ENCODE results near the gene MTSS2.

The MTSS2 gene, protein sequence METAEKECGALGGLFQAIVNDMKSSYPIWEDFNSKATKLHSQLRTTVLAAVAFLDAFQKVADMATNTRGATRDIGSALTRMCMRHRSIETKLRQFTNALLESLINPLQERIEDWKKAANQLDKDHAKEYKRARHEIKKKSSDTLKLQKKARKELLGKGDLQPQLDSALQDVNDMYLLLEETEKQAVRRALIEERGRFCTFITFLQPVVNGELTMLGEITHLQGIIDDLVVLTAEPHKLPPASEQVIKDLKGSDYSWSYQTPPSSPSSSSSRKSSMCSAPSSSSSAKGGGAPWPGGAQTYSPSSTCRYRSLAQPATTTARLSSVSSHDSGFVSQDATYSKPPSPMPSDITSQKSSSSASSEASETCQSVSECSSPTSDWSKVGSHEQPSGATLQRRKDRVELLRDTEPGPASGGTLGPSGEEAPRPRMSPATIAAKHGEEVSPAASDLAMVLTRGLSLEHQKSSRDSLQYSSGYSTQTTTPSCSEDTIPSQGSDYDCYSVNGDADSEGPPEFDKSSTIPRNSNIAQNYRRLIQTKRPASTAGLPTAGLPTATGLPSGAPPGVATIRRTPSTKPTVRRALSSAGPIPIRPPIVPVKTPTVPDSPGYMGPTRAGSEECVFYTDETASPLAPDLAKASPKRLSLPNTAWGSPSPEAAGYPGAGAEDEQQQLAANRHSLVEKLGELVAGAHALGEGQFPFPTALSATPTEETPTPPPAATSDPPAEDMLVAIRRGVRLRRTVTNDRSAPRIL

DNA sequence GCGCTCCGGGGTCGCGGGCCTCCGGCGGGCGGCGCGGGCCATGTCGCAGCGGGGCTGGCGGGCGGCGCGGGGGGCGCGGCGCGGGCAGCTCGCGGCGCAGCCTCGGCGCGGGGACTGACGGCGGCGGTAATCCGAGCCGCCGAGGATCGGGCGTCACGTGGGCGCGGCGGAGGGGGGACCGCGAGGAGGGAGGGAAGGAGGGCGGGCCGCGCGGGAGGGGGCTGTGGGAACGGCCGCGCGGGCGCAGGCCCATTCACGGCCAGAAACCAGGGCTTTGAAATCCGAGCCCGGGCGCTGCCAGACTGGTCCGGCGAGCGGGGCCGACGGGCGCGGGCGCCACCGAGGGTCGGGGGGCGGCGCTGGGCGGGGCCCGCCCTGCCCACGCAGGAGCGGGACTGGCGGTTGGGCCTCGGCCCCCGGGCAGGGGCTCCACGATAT lies at the start of gene MTSS2:
Gene MTSS2 (minus strand): TSS at position 116 of the 438 bp plus-strand sequence. CDS start 262 bp downstream, outside the sequence.
- DNase-seq: no peak

DNA sequence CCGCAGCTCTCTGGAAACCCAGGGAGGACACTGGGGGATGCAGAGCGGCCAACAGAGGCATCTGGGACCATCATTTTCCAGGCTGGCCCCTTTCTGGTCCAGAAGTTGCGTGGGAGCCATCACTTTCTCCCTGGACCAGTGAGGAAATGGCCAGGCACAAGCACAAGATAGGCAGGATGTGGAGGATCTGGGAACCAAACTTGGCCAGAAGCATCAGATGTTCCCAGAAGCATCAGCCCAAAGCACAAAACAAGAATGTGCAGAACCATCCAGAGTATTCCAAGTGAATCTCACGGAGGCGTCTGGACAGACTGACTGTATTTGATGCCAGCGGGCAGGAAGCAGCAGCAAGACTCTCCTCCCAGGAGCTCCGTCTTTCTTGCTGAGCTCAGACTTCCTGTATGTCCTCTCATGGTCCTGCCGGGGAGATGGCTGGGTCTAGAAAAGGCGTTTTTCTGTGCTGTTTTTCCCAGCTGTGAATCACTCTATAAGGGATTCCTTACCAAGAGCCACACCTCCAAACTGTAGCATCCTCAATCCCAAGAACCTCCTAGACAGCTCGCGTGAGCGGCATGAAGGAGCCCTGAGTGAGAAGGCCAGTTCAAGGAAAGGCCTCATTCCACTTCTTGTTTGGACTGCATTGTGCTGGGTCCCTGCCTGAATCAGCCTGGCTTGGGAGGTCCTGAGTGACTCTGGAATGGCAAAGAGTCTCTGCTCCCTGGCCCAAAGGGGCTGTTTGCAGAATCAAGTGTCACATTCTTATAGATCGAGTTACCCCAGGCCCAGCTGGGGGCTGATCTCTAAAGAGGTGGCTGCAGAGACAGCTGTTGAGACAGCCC lies 49.5 kb upstream of the MTSS2 start:
- no peak for DNase-seq

DNA sequence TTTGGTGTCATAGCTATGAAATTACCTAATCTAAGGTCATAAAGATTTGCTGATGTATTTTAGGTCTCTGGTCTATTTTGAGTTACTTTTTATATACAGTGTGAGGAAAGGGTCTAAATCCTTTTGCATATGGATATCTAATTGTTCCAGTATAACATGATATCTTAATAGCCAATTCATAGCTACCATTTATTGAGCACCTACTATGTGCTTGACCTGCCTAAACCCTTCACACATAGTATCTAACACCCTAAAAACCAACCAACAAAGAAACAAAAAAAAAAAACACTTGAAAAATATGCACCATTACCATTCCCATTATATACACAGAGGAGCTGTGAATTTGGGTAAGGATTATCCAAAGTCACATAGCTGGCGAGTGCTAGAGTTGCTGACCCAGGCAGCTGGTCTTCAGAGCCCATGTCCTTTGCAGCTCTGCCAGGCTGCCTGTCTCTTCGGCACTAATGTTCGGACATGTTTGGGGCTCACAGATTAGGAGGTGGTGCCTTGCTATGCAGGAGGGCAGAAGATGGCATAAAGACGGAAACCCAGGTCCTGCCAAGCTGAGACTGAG lies 48.8 kb upstream of the MTSS2 start:
- no peak for DNase-seq

DNA sequence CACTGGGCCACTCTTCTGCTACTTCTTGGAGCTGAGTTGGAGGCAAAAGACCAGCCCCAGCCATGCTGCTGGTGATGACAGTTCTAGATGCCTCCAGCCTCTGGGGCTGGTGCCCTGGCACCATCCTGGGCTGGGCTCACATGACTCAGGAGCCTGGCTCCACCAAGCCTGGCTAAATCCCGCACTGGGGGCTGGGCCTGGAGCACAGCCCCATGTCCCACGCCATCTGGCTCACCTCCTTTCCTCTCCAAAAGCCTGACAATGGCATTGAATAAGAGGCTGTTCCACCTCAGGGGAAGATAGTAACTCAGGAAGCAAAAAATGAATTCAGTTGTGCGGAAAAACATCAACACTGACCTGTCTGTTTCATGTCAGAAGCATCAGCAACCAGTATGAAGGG lies 45.1 kb upstream of the MTSS2 start:
- no peak for DNase-seq

DNA sequence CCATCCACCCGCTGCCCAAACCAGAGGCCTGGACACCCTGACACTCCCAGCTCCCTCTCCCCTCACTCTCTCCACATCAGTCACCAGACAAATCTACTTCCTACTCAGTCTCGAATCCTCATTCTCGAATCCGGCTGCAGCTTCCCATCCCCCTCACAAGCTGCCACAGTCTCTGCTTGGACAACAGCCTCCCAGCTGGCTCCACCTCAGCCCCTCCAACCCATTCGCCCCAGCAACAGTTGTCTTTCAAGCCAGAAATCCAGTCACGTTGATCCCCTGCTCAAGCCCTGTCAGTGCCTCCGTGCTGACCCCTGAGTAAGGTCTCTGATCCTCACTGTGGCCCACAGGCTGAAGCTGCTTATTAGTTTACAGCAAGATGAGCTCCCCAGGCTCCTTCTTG lies 44.2 kb upstream of the MTSS2 start:
- no peak for DNase-seq

DNA sequence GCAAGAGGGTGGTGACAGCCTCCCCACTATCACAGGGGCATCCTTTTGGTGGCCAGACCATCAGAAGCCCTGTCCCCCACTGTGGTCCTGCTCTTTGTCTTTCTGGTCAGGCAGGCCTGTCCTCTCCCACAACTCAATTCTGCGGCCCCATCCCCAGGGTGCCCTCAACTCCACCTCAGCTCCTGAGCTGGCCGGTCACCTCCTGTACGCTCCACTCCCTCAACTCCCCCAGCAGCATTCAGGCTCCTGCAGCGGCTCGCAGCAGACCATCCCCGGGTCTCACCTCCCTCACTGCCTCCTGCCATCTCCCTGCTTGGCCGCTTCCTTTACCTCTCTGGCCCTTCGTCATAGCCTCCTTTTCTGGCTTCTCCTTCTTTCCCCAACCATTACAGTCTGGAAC lies 43.4 kb upstream of the MTSS2 start:
- DNase-seq: no peak

DNA sequence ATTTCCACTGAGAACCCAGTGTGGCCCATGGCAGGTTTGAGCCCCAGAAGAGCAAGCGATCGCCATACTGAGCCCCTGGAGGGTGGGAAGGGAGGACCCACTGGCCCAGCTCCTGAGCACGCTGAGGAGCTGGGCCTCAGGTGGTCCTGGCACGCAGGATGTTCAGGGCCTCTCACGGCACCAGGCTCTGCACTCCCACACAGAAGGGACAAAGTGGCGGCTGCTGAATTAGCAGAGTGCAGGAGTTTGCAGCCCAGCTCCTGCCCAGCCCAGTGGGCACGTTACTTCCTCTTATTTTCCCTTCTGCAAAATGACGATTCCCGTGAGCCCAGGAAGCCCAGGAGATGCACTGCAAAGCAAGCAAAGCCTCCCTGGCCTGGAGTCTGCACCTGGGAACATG lies 42.3 kb upstream of the MTSS2 start:
- no peak for DNase-seq

DNA sequence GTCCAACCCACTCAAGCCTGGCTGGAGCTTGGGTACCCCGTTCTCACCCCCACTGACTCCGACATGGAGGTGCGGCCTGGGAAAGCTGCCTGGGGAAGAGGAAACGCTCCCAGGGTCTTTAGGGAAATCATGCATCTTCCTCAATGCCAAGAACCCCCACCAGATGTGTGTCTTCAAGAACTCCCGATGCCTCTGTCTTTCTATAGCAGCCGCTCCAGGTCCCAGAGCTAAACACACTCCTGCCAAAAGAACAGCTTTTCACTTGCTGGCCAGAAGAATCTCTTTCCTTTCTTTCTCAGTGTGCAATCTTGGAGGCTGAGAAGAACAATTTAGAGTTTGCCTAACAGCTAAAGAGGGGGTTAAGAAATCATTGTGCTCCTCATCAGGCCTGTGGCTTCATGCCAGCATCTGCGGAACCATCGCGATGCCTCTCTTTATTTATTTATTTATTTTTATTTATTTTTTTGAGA lies 41.1 kb upstream of the MTSS2 start:
- no peak for DNase-seq

DNA sequence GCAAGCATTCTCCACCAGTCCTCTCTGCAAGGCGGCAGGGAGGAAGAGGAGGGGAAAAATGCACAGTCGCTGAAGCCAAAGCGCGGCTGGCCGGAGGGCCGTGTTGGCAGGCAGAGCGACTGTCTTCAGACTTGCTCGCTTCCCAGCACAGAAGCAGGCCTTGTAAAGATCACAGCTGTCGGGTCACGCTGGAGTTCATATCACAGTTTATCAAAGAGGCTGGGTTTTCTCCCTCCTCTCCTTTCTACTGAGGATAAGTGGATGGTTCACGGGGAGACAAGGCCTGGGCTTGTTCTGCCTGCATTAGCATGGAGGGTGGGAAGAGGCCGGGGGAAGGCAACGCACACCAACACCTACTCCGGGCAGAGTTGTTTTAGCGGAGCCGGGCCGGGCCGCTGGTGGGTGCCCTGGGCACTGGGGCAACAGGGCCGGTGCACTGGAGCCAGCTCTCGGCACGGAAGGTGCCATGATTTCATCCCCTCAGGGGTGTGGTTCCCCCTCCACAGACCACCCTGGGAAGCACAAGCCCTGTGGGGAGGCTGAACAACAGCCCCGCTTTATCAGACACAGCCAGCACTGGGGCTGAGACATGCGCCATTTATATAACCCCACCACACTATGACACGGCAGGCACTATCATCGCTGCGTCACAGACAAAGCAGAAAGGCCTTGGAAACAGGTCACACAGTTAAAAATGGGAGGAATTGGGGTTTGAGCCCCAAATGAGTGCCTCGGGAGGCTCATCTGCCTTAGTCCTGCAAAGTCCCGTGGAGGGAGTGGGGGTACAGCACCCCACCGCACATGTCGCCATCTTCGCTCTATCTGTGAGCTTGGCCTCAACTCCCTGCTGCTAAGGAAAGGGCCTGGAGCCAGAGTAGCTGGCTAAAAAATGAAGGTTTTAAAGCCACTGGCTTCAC lies 40.3 kb upstream of the MTSS2 start:
- DNase-seq: no peak

DNA sequence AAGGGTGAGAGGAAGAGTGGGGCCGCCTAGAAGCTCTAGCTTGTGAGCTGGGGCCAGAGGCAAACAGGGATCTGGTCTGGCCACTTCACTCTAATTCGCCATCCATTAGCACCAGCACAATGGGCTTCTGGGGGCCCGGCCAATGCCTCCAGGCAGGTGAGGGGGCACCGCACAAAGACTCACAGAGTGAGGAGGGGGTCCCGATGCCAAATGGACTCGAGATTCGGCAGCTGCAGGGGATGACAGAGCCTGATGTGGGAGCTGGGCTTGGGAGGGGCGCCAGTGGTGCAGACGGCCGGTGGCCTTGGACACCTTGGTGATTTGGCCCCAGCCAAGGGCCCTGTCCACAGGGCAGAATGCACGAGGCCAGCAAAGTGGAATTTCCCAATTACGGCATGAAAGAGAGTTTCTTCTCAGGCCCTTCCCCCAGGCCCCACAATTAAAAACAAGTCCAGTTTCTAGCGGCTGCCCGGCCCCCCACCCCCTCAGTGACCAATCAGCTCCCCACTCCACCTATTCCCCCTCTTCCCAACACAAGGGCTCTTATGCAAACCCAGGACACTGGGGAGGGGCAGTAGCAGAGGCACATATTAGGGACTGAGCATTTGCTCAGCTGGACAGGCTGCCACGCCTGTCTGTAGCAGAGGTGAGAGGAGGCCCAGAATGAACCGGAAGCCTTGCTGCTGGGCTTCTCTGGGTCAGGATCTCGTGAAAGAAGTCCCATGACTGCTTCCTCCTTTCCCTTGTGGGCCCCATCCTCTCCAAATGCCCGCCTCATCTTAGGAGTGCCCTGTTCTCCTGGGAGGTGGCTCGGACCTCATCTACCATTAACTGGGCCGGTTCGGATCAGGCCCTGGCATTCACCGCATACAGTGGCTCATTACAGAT lies 39.4 kb upstream of the MTSS2 start:
- no peak for DNase-seq

DNA sequence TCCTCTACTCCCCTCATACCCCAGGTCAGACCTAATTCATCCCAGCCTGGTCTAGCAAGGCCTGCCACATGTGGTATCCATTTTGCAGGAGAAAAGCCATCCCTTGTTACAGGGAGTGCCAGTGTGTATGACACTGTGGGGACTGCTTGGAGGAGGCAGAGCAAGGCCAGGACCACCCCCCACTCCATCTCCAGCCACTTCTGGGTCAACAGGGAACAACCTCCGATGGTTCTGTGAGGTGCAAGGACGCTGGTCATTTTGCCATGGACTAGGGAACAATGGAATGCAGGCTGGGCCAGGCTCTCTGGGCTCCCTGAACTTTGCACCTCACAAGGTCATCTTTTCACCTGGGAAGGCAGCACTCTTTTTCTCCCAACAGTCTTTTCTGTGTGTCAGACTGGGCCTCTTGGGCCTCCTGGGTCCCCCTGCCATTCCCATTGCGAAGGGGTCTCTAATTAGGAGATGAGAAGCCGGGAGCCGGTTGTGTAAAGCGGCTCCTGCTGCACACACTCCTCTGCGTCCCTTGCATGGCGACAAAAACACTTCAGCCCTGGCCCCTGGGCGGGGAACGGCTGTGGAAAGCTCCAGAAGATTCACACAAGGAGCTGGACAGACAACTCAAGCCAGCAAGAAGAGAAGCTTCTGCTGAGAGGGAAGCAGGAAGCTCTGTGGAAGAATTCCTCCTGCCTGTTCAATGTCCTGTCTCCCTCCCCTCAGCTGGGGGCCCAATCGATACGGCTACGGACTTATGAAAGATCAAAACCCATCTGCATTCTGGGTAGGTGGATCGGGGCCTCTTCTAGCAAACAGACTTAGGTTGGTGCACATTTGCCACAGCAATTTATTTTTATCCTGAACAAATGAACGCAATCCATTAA lies 38.5 kb upstream of the MTSS2 start:
- no peak for DNase-seq

DNA sequence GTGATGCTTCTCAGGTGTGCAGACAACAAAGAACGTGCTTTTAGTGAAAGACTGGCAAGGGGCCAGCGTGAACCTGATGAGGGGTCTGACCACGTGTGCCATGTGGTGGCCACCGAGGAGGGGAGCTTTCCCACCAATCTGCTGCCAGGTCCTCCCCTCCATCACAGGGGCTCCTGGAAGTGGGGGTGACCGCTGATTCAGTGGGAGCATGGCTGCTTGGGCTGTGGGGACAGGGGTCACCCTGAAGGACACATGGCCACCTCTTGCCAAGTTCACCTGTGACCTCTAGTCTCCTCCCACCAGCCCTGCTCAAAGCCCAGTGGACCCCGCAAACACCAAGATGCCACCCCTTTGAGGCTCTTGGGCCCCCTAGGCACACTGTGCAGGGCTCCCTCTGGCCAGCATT lies 37.9 kb upstream of the MTSS2 start:
- no peak for DNase-seq

DNA sequence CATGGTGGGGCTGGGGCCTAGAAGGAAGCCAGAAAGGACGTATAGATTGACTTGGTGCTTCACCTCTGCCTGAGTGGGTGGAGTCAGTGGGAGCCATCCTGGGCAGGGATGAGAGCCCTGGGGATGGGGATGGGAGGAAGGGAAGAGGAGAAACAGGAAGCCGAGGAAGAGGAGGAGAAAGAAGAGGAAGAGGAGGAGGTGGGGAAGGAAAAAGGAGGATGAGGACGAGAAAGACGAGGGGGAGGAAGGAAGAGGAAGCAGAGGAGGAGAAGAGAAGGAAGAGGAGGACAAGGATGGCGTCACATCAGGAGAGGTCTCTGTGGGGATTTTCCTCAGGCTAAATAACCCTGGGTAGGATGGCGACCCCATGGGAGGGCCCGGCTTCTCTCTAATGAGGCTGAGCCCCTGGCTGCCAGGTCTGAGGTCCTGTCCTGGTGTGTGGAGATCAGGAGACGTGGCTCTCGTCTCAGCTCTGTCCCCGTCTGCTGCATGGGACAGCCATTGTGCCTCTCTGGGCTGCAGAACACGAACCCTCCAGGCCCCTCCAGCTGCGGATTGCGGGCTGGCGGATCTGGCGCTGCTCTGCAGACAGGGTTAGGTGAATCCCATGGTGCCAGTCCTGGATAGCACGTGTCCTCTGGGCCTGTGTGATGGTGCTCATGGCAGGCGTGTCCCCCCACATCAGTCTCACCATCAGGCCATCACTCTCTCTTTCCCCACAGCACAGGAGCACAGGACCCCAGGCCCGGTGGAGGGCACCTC lies 35.5 kb upstream of the MTSS2 start:
- no peak for DNase-seq

DNA sequence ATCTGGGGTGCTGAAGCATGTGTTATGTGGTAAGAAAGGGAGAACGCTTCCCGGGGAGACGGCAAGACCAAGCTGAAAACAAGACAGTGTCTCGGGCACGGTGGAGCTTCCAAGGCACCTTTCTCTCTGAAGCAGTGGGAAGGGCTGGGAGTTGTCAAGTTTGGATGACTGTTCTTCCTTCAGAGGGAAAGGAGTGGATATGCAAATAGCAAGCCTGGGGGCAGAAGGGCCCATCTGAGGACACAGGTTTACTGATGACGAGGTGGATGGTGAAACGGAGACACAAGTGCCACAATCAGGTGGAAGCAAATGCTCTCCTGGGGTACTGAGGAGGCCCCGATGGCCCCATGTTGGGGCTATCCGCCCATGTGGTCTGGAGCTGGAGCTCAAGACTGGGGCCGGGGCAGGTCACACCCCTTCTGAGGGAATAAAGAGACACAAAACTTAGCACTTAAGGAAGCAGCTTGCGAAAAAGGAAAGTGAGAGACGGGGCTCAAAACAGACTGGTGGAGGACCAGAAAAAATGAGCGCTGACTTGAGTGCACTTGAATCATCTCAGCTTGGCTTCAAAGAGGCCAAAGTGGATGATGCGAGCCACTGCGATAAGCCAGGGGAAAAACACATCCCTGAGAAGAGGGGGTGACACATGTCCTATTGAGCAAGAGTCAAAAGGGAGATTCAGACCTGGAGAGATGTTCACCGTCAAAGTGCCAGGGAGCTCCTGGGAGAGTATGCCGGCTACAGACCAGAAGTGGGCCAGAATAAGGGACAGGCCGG lies 34.8 kb upstream of the MTSS2 start:
- DNase-seq: no peak

DNA sequence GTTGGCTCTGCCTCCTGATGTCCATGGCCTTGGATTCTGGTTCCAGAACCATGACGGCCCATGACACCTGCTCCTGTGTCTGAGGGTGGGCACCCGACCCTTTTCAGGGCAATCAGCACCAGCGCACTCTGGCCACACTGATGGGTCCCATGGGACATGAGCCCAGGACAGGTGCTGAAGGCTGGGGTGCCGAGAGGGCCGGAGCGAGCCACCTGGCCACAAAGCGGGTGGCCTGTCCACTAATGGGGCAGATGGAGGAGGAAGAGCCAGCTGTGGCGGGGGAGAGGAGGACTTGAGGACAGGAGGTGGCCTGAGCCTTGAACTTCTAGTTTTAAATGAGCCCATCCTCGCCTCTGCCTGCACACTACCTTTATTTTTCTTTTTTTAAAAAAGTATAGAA lies 31.2 kb upstream of the MTSS2 start:
- DNase-seq: no peak

DNA sequence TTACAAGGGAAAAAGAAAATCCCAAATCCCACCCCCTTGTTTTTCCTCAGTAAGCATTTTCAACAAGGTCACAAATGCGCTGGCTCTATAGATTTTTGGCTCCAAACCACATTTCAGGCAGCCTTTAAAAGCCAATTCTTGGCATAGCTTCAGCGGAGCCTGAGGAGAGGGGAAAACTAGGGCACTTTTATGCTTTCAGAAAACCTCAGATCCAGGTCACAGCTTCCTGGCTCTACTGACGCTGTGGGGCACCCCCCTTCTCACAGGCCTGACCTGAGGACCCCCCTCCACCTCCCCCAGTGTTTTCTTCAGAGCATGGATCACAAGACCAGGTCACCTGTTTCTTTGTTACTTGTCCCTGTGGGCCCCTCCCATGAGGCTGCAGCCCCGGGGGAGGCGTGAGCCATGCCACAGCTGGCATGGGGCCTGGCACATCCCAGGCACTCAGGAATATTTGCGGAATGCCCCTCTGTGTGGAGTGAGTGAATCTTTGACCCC lies 30.1 kb upstream of the MTSS2 start:
- DNase-seq: no peak

DNA sequence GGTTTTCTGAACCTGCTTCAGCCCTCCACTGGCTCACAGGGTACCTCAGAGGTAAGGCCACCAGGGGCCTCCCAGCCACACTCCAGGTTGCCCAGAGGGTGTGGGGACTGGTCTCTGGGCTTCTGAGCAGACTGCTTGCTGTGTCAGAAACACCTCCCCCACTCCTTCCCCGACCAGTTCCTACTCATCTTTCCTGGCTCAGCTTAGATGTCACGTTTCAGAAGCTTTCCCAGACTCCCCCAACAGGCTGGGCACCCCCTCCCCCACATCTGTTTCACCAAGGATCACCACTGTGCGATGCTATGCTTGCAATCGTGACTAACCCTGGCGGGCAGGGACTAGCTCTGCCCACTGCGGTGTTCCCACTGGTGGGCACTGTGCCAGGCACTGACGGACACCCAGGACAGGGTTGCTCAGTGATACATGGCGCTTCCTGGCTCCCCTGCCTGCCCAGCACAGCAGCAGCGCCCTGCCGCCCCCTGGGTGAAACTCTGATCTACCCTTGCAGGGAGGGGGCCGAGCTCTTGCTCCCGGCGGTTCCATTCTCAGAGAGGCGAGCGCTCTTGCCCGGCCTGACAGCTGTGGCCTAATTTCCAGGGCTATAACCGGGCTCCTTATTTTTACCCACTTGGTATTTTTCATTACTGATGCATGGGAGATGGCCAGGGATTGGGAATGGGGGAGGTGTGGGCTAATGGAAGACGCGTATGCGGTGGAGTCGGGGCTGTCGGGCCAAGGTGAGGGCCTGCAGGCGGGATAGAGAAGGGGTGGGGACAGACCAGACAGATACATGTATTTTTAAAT lies 29.4 kb upstream of the MTSS2 start:
- DNase-seq: no peak

All from activated effector memory CD4-positive, alpha-beta T cell treated with Interleukin-2 at 50 U/mL for 16 hours (primary cell).